DOHH2 (cell line): ENCODE data around the gene SHISA4.

Experiments
- CTCF ChIP-seq: fragments of 200-600 bp; sonication (generic); IDR thresholded peaks from one replicate; pipeline ENCODE4 v1.5.1; 2014; ENCODE audit warnings: antibody characterized with exemption, mild to moderate bottlenecking, low read depth, low read length; ENCODE audit not compliant: poor library complexity, severe bottlenecking
- EZH2phosphoT487 ChIP-seq: fragments of 200-600 bp; sonication (generic); IDR thresholded peaks from 2 replicates; pipeline ENCODE4 v1.6.1; 2017; ENCODE audit warnings: borderline replicate concordance, mild to moderate bottlenecking, antibody characterized with exemption, low read length, moderate library complexity, mixed read lengths

GRCh38 chr1:201850053-201850397 lies 38.7 kb upstream of the SHISA4 start:
- TF ChIP-seq CTCF (no peak), EZH2phosphoT487 (no peak)
